ENCODE data around the gene MCM8. TPM values are rescaled to one million over a fixed set of nuclear protein-coding genes. Genes with fewer than 3 reads are reported as not detected.

The MCM8 gene
- polyA plus RNA-seq, 3 donors, result 0.07 to 0.51 (median 0.18) TPM

GRCh38 chr20:5973172-5973571 is 22.7 kb downstream of the MCM8 start:
- Mint-ChIP-seq H3K9me3 (no peaks in the 10 kb centered on the region), H3K4me1 (peaks cover 6% of the 10 kb centered on the region), H3K36me3 (peaks cover 22 to 55% of the 10 kb centered on the region in 2 donors), H3K4me3 (no peak overlapping the region), H3K27ac (no peak overlapping the region), H3K27me3 (ENCODE audit: low read depth in 3 of 3) (no peaks in the 10 kb centered on the region)
- H4K20me1 ChIP-seq (ENCODE audit: insufficient read depth, low read length), result no peaks in the 10 kb centered on the region
- H3K79me2 ChIP-seq (ENCODE audit: insufficient read depth, low read length), result no peaks in the 10 kb centered on the region
- intact Hi-C loops (cut with micrococcal nuclease), result no loop called here
- H3K4me1 ChIP-seq (ENCODE audit: control insufficient read depth in 1 of 2, insufficient read depth in 2 of 2, low read length in 2 of 2), result peaks cover 6 to 10% of the 10 kb centered on the region in 2 donors
- TF ChIP-seq, protein P1, sequence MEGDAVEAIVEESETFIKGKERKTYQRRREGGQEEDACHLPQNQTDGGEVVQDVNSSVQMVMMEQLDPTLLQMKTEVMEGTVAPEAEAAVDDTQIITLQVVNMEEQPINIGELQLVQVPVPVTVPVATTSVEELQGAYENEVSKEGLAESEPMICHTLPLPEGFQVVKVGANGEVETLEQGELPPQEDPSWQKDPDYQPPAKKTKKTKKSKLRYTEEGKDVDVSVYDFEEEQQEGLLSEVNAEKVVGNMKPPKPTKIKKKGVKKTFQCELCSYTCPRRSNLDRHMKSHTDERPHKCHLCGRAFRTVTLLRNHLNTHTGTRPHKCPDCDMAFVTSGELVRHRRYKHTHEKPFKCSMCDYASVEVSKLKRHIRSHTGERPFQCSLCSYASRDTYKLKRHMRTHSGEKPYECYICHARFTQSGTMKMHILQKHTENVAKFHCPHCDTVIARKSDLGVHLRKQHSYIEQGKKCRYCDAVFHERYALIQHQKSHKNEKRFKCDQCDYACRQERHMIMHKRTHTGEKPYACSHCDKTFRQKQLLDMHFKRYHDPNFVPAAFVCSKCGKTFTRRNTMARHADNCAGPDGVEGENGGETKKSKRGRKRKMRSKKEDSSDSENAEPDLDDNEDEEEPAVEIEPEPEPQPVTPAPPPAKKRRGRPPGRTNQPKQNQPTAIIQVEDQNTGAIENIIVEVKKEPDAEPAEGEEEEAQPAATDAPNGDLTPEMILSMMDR (IDR thresholded peaks at IDR 0.05), result no peak
- no peaks in the 10 kb centered on the region for H3K27me3 ChIP-seq (ENCODE audit: control insufficient read depth in 2 of 2, insufficient read depth in 2 of 2, low read length in 2 of 2)
- no peaks in the 10 kb centered on the region for H3K9me3 ChIP-seq (replicated peaks in 1 of 2; ENCODE audit: control insufficient read depth in 1 of 2, insufficient read depth in 1 of 2, low read length in 2 of 2)
- DNase-seq, result no peak
- H3K9ac ChIP-seq (ENCODE audit: insufficient read depth, low read length, poor library complexity, severe bottlenecking), result peak overlapping the region; percentile 34
- H2AFZ ChIP-seq (ENCODE audit: insufficient read depth, low read depth, low read length, poor library complexity, severe bottlenecking), result no peak overlapping the region
- no peak overlapping the region for H3K4me2 ChIP-seq (replicated peaks; ENCODE audit: extremely low read depth, low read length, poor library complexity, severe bottlenecking)
- no peak overlapping the region for H3K4me3 ChIP-seq (replicated peaks in 1 of 3; ENCODE audit: low read depth in 2 of 3, low read length in 3 of 3)
- H3K27ac ChIP-seq (ENCODE audit: low read depth in 1 of 2, low read length in 2 of 2), result peak overlapping the region in 1 of 2 donors; percentile 49
- no CpG with 5 or more reads among the region's 2 CpGs for WGBS (ENCODE audit: insufficient coverage)
- H3K36me3 ChIP-seq (replicated peaks in 1 of 2; ENCODE audit: control insufficient read depth in 1 of 2, insufficient read depth in 2 of 2, low read length in 2 of 2), result peaks cover 6 to 48% of the 10 kb centered on the region in 2 donors

DNA sequence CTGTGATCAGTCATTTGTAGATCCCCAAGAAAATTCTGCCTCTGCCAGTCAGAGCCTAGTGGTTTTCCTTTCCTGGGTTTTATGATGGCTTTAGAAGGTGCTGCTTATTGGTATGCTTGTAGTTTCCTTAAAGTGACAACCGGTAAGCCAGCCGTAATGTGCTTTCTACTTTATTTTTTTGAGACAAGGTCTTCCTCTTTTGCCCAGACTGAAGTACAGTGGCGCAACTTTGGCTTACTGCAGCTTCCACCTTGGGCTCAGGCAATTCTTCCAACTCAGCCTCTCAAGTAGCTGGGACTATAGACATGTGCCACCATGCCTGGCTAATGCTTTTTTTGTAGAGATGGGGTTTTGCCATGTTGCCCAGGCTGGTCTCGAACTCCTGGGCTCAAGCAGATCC is 23.5 kb downstream of the MCM8 start:
- Histone ChIP-seq H2AFZ (ENCODE audit: insufficient read depth, low read depth, low read length, poor library complexity, severe bottlenecking) (peak overlapping the region; percentile 15), H3K4me2 (replicated peaks; ENCODE audit: extremely low read depth, low read length, poor library complexity, severe bottlenecking) (no peak overlapping the region), H4K20me1 (ENCODE audit: insufficient read depth, low read length) (no peaks in the 10 kb centered on the region), H3K9me3 (replicated peaks in 1 of 2; ENCODE audit: control insufficient read depth in 1 of 2, insufficient read depth in 1 of 2, low read length in 2 of 2) (no peaks in the 10 kb centered on the region), H3K4me1 (ENCODE audit: control insufficient read depth in 1 of 2, insufficient read depth in 2 of 2, low read length in 2 of 2) (peaks cover 6 to 10% of the 10 kb centered on the region in 2 donors), H3K79me2 (ENCODE audit: insufficient read depth, low read length) (no peaks in the 10 kb centered on the region), H3K9ac (ENCODE audit: insufficient read depth, low read length, poor library complexity, severe bottlenecking) (peak overlapping the region; percentile 34), H3K36me3 (replicated peaks in 1 of 2; ENCODE audit: control insufficient read depth in 1 of 2, insufficient read depth in 2 of 2, low read length in 2 of 2) (peaks cover 6 to 48% of the 10 kb centered on the region in 2 donors), H3K4me3 (replicated peaks in 1 of 3; ENCODE audit: low read depth in 2 of 3, low read length in 3 of 3) (no peak overlapping the region), H3K27ac (ENCODE audit: low read depth in 1 of 2, low read length in 2 of 2) (peak overlapping the region in 1 of 2 donors; percentile 49), H3K27me3 (ENCODE audit: control insufficient read depth in 2 of 2, insufficient read depth in 2 of 2, low read length in 2 of 2) (no peaks in the 10 kb centered on the region)
- DNase-seq, result peak; percentile 22 to 36 (median 29)
- Mint-ChIP-seq H3K27ac (peak overlapping the region in 3 of 7 donors; percentile 30 to 50 (median 40)), H3K4me3 (no peak overlapping the region), H3K4me1 (peaks cover 6% of the 10 kb centered on the region), H3K36me3 (peaks cover 26 to 56% of the 10 kb centered on the region in 2 donors), H3K27me3 (ENCODE audit: low read depth in 3 of 3) (no peaks in the 10 kb centered on the region), H3K9me3 (no peaks in the 10 kb centered on the region)
- TF ChIP-seq, protein P1 (IDR thresholded peaks at IDR 0.05), result no peak
- intact Hi-C loops (cut with micrococcal nuclease), result no loop called here
- WGBS (ENCODE audit: insufficient coverage), result 11% methylated on average over 3 of the region's 4 CpGs
